HG02623 (cell line): ENCODE data around the gene ATG13.
"Not testable (repeated sequence)": the region's sequence is repeated elsewhere in the genome, so short reads cannot be mapped to it uniquely, and the experiment has no call there.

Source experiments
- ATAC-seq: cut with Tn5 transposase; IDR thresholded peaks from one replicate; pipeline ENCODE4 v1.9.1; 2021; ENCODE audit warnings: moderate library complexity; ENCODE audit not compliant: unreplicated experiment

ATG13 gene

GRCh38 chr11:46642627-46643335, 25.4 kb downstream of the ATG13 start:
- ATAC-seq, result no peak

GRCh38 chr11:46643531-46643930, 26.2 kb downstream of the ATG13 start:
- ATAC-seq, result no peak

GRCh38 chr11:46643986-46644385, 26.6 kb downstream of the ATG13 start:
- no peak for ATAC-seq

GRCh38 chr11:46649180-46649738, 31.9 kb downstream of the ATG13 start:
- ATAC-seq, result no peak

GRCh38 chr11:46655631-46656030, 38.3 kb downstream of the ATG13 start:
- ATAC-seq, result no peak

- no peak for ATAC-seq
Observed at GRCh38 chr11:46657186-46657585, 39.8 kb downstream of the ATG13 start.

- no peak for ATAC-seq
Observed at GRCh38 chr11:46658259-46658658, 40.9 kb downstream of the ATG13 start.

- no peak for ATAC-seq
Observed at GRCh38 chr11:46659908-46660307, 42.6 kb downstream of the ATG13 start.

GRCh38 chr11:46661836-46662235, 44.5 kb downstream of the ATG13 start:
- ATAC-seq, result no peak

GRCh38 chr11:46662366-46662765, 45.0 kb downstream of the ATG13 start:
- ATAC-seq, result no peak

GRCh38 chr11:46663277-46663940, 46.1 kb downstream of the ATG13 start:
- ATAC-seq, result no peak

- no peak for ATAC-seq
Observed at GRCh38 chr11:46664612-46665011, 47.3 kb downstream of the ATG13 start.

GRCh38 chr11:46665356-46665755, 48.0 kb downstream of the ATG13 start:
- ATAC-seq, result no peak

- no peak for ATAC-seq
Observed at GRCh38 chr11:46666516-46666915, 49.2 kb downstream of the ATG13 start.

- no peak for ATAC-seq
Observed at GRCh38 chr11:46667043-46667481, 49.7 kb downstream of the ATG13 start.

GRCh38 chr11:46668480-46669085, 51.2 kb downstream of the ATG13 start:
- no peak for ATAC-seq

GRCh38 chr11:46669711-46670139, 52.4 kb downstream of the ATG13 start:
- no peak for ATAC-seq

- not testable (repeated sequence) for ATAC-seq
Observed at GRCh38 chr11:46670521-46670920, 53.2 kb downstream of the ATG13 start.

GRCh38 chr11:46671958-46672315, 54.6 kb downstream of the ATG13 start:
- no peak for ATAC-seq

GRCh38 chr11:46672381-46672839, 55.1 kb downstream of the ATG13 start:
- ATAC-seq, result no peak

GRCh38 chr11:46673713-46674462, 56.5 kb downstream of the ATG13 start:
- no peak for ATAC-seq
